T-cell (primary cell): ENCODE measurements around the gene SPATC1L. TPM values are rescaled to one million over a fixed set of nuclear protein-coding genes. Genes with fewer than 3 reads are reported as not detected.
A peak's percentile ranks its signal among the peaks of the same experiment; 100 is the strongest.

ENCODE experiments used
- ATAC-seq, 4 experiments: fragments of 200-7000 bp in 3 of 4; fragments of 150-1000 bp in 1 of 4; cut with Tn5 transposase; replicated peaks in 1 of 4; 1 replicate in 3 of 4; 2 replicates in 1 of 4; pipeline ENCODE4 v1.10.0; 2021; ENCODE audit warnings: moderate library complexity in 3 of 4, mild to moderate bottlenecking in 2 of 4, moderate number of reproducible peaks in 1 of 4
- CTCF ChIA-PET, 2 donors: fragments of 300-600 bp; sonication (Branson Sonifier 250); formaldehyde crosslinking; loops; one replicate each; lab custom pipeline; 2022; ENCODE audit warnings: antibody characterized with exemption in 2 of 2; lab: Charles Lee
- POLR2A ChIA-PET, 2 donors: fragments of 300-600 bp; sonication (Branson Sonifier 250); formaldehyde crosslinking; loops; one replicate each; lab custom pipeline; 2022; ENCODE audit warnings: antibody characterized with exemption in 2 of 2; lab: Charles Lee
- DNase-seq, 35 experiments: peaks; one replicate each; pipeline versions ENCODE4 v3.0.0 to v3.0.0-alpha.2; 2013 to 2023
- H3K27ac ChIP-seq: one replicate; pipeline ENCODE4 v1.5.1; 2013; ENCODE audit warnings: low read length
- H3K27me3 ChIP-seq, 2 experiments: replicated peaks in 1 of 2; 1 replicate in 1 of 2; 2 replicates in 1 of 2; pipeline versions ENCODE4 v1.6.1 to v1.7.0; 2013; ENCODE audit warnings: low read length in 1 of 2, mixed read lengths in 1 of 2; ENCODE audit not compliant: control insufficient read depth in 2 of 2, insufficient read depth in 2 of 2; ENCODE audit errors: extremely low read depth in 1 of 2
- H3K36me3 ChIP-seq, 2 donors: 1 replicate in 1 of 2; 2 replicates in 1 of 2; pipeline versions ENCODE4 v1.6.1 to v1.7.0; 2013; ENCODE audit warnings: low read length in 1 of 2; ENCODE audit not compliant: control insufficient read depth in 2 of 2, insufficient read depth in 1 of 2; ENCODE audit errors: extremely low read depth in 1 of 2
- H3K4me1 ChIP-seq, 2 experiments: 1 replicate in 1 of 2; 2 replicates in 1 of 2; pipeline versions ENCODE4 v1.6.1 to v1.7.0; 2013; ENCODE audit warnings: low read length in 2 of 2, mixed read lengths in 1 of 2; ENCODE audit not compliant: insufficient read depth in 2 of 2, control insufficient read depth in 1 of 2; ENCODE audit errors: extremely low read depth in 1 of 2
- H3K4me3 ChIP-seq, 2 donors: 1 replicate in 1 of 2; 2 replicates in 1 of 2; pipeline versions ENCODE4 v1.5.1 to v1.7.0; 2013; ENCODE audit warnings: mild to moderate bottlenecking in 2 of 2, low read length in 1 of 2, moderate library complexity in 1 of 2; ENCODE audit not compliant: control insufficient read depth in 1 of 2; ENCODE audit errors: extremely low read depth in 1 of 2
- H3K9me3 ChIP-seq: 2 replicates; pipeline ENCODE4 v1.7.0; 2013
- H3K27ac Mint-ChIP-seq, 2 donors: one replicate each; pipeline ENCODE4 v1.8.0; 2020 to 2021; ENCODE audit warnings: mild to moderate bottlenecking in 2 of 2, mixed read lengths in 2 of 2
- H3K27me3 Mint-ChIP-seq, 2 donors: one replicate each; pipeline ENCODE4 v1.8.0; 2021 to 2022; ENCODE audit warnings: mixed read lengths in 2 of 2
- H3K36me3 Mint-ChIP-seq: one replicate; pipeline ENCODE4 v1.8.0; 2021; ENCODE audit warnings: mixed read lengths
- H3K4me1 Mint-ChIP-seq, 3 donors: one replicate each; pipeline ENCODE4 v1.8.0; 2020 to 2022; ENCODE audit warnings: mixed read lengths in 3 of 3, mild to moderate bottlenecking in 1 of 3
- H3K4me3 Mint-ChIP-seq, 3 donors: one replicate each; pipeline ENCODE4 v1.8.0; 2020 to 2022; ENCODE audit warnings: mild to moderate bottlenecking in 3 of 3, mixed read lengths in 3 of 3, moderate library complexity in 3 of 3
- H3K9me3 Mint-ChIP-seq, 3 donors: one replicate each; pipeline ENCODE4 v1.8.0; 2020 to 2022; ENCODE audit warnings: mixed read lengths in 3 of 3
- WGBS: methylation state at CpG from one replicate; pipeline ENCODE4 v1.1.5; 2013; ENCODE audit warnings: missing lambda C conversion rate; ENCODE audit not compliant: insufficient coverage; 5-methylcytosine and 5-hydroxymethylcytosine counted together
- total RNA-seq, 35 experiments: library from RNA in 6 of 35; stranded (reverse) in 6 of 35; fragments of 120-200 nt in 1 of 35; gene quantifications; one replicate each; pipeline versions ENCODE4 v1.2.1 to v1.2.4 and lab custom pipeline; 2013 to 2026

The SPATC1L gene
- total RNA-seq, 5 donors from 2014 or later (not counting 1 experiment from before 2014, with no cell fraction given), result 1.4 to 22.8 (median 12.5) TPM

DNA sequence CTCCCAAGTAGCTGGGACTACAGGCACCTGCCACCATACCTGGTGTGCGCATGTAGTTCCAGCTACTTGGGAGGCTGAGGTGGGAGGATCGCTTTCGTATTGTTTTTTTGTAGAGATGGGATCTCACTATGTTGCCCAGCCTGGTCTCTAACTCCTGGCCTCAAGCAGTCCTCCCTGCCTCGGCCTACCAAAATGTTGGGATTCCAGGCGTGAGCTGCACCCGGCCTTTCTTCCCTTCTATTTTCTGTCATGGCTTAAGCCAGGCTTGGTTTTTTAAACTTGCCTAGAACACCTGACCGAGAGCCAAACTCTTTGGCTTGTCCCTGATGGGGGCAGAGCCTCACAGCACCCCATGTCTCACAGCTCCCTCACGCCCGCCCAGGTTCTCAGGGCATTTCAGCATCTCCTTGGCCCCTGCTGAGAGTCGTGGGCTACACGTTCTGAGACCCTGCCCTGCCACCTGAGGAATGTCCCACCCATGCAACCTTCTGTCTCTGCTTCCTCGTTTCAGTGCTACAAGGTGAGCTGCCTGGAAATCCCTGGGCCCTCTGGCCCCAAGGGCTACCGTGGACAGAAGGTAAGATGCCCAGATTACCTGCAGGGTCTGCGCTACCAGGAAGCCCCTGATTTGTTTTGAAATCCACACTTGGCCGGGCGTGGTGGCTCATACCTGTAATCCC is 70.6 kb downstream of the SPATC1L start:
- Mint-ChIP-seq H3K4me3 (no peak overlapping the region), H3K9me3 (no peaks in the 10 kb centered on the region), H3K27me3 (no peaks in the 10 kb centered on the region), H3K4me1 (no peaks in the 10 kb centered on the region), H3K27ac (no peak overlapping the region), H3K36me3 (peaks cover 4% of the 10 kb centered on the region)
- peak in 1 of 35 experiments; percentile 9 for DNase-seq
- Histone ChIP-seq H3K4me3 (no peak overlapping the region), H3K4me1 (no peaks in the 10 kb centered on the region), H3K36me3 (peaks cover 3 to 5% of the 10 kb centered on the region in 2 donors), H3K9me3 (no peaks in the 10 kb centered on the region), H3K27me3 (peaks cover 0 to 8% of the 10 kb centered on the region in 2 experiments), H3K27ac (no peak overlapping the region)
- no peak for ATAC-seq
- CTCF ChIA-PET, result no interaction called here
- 87% methylated on average over 13 of the region's 16 CpGs for WGBS
- POLR2A ChIA-PET, result no interaction called here

DNA sequence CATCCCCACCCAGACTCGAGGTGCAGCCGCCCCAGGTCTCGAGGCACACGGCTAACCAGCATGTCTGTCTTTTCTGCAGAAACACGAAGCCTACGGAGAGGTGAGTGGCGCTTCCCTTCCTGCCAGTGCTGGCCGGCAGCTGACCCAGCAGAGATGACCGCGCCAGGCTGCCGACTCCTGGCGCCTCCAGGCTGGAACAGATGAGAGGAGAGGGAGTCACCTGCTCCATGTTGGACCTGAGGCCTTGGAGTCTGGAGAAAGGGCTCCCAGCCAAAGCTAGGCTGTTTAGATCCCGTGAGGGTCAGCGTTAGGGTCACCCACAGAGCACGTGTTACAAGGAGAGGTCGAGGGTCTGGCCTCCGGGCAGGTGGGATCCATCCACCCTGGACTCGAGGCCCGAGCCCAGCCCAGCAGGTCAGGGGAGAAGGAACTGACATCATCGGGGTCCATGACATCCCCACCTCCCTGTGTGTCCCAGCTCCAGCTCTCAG is 71.5 kb downstream of the SPATC1L start:
- Mint-ChIP-seq H3K27ac (no peak overlapping the region), H3K4me1 (no peaks in the 10 kb centered on the region), H3K36me3 (peaks cover 10% of the 10 kb centered on the region), H3K9me3 (peaks cover 0 to 9% (median 6%) of the 10 kb centered on the region in 3 donors), H3K27me3 (peaks cover 0 to 2% of the 10 kb centered on the region in 2 donors), H3K4me3 (no peak overlapping the region)
- no peak overlapping the region for H3K27ac ChIP-seq
- no peaks in the 10 kb centered on the region for H3K4me1 ChIP-seq
- H3K27me3 ChIP-seq, result peaks cover 0 to 8% of the 10 kb centered on the region in 2 experiments
- DNase-seq (peak in 2 of 35 experiments; percentile 3 to 22), ATAC-seq (no peak)
- 97% methylated on average over 13 of the region's 20 CpGs for WGBS
- no peaks in the 10 kb centered on the region for H3K9me3 ChIP-seq
- ChIA-PET CTCF (no interaction called here), POLR2A (no interaction called here)
- H3K36me3 ChIP-seq, result peaks cover 3 to 5% of the 10 kb centered on the region in 2 donors
- H3K4me3 ChIP-seq, result no peak overlapping the region

DNA sequence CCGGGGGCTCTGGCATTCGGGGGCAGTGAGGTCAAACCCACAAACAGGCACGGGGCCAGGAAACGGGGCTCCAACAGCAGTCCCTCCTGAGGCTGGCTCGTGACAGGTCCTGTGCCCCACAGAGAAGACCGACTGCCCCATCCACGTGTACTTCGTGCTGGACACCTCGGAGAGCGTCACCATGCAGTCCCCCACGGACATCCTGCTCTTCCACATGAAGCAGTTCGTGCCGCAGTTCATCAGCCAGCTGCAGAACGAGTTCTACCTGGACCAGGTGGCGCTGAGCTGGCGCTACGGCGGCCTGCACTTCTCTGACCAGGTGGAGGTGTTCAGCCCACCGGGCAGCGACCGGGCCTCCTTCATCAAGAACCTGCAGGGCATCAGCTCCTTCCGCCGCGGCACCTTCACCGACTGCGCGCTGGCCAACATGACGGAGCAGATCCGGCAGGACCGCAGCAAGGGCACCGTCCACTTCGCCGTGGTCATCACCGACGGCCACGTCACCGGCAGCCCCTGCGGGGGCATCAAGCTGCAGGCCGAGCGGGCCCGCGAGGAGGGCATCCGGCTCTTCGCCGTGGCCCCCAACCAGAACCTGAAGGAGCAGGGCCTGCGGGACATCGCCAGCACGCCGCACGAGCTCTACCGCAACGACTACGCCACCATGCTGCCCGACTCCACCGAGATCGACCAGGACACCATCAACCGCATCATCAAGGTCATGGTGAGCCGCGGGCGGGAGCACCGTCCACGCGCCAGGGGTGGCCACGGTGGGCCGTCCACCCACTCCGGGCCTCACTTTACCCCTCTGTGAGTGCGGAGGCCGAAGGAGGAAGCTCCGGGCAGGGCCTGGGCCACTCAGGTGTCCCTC is 72.2 kb downstream of the SPATC1L start:
- H3K36me3 Mint-ChIP-seq, result peaks cover 10% of the 10 kb centered on the region
- H3K9me3 ChIP-seq, result no peaks in the 10 kb centered on the region
- no peak for ATAC-seq
- CTCF ChIA-PET, result no interaction called here
- H3K4me1 Mint-ChIP-seq, result no peaks in the 10 kb centered on the region
- H3K27ac ChIP-seq, result no peak overlapping the region
- no peak overlapping the region for H3K4me3 Mint-ChIP-seq
- no peak overlapping the region for H3K27ac Mint-ChIP-seq
- peaks cover 0 to 4% of the 10 kb centered on the region in 2 donors for H3K27me3 Mint-ChIP-seq
- peak in 2 of 35 experiments; percentile 3 to 16 for DNase-seq
- H3K4me3 ChIP-seq, result no peak overlapping the region
- POLR2A ChIA-PET, result no interaction called here
- no peaks in the 10 kb centered on the region for H3K4me1 ChIP-seq
- peaks cover 3 to 5% of the 10 kb centered on the region in 2 donors for H3K36me3 ChIP-seq
- H3K27me3 ChIP-seq, result peaks cover 0 to 8% of the 10 kb centered on the region in 2 experiments
- 94% methylated on average over 68 of the region's 69 CpGs for WGBS
- peaks cover 0 to 15% (median 6%) of the 10 kb centered on the region in 3 donors for H3K9me3 Mint-ChIP-seq

DNA sequence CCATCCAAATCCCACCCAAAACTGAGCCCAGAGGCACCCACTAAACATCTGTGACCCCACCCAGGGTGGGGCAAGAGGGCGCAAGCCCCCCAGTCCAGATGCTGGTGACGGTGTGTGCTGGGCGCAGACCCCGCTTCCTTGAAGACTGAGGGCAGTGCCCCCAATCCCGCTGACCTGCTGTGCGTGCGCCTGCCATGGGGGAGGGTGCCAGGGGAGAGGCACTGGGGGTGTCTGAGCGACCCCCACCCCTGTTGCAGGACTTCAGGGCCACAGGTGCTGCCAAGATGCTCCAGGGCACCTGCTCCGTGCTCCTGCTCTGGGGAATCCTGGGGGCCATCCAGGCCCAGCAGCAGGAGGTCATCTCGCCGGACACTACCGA is 73.1 kb downstream of the SPATC1L start:
- Histone ChIP-seq H3K36me3 (peaks cover 3 to 5% of the 10 kb centered on the region in 2 donors), H3K4me1 (no peaks in the 10 kb centered on the region), H3K9me3 (no peaks in the 10 kb centered on the region), H3K27ac (no peak overlapping the region), H3K4me3 (no peak overlapping the region), H3K27me3 (peaks cover 0 to 8% of the 10 kb centered on the region in 2 experiments)
- Mint-ChIP-seq H3K9me3 (peaks cover 0 to 17% (median 6%) of the 10 kb centered on the region in 3 donors), H3K27ac (no peak overlapping the region), H3K4me3 (no peak overlapping the region), H3K36me3 (peaks cover 10% of the 10 kb centered on the region), H3K4me1 (no peaks in the 10 kb centered on the region), H3K27me3 (peaks cover 0 to 4% of the 10 kb centered on the region in 2 donors)
- CTCF ChIA-PET, result no interaction called here
- ATAC-seq (no peak), DNase-seq (peak in 2 of 35 experiments; percentile 3 to 20)
- 79% methylated on average over 8 of the region's 12 CpGs for whole genome bisulfite sequencing
- POLR2A ChIA-PET, result no interaction called here

Other genes starting within 250 kb of the SPATC1L start
- 10 to 100 TPM in 3 of 5 donors, 1 to 10 TPM in 2; 4.2 to 25.3 (median 14.6) TPM for gene COL6A1, start 202.7 kb downstream of the SPATC1L start, total RNA-seq
- gene COL6A2, start 86.3 kb downstream of the SPATC1L start, total RNA-seq, result 10 to 100 TPM; 33.8 to 85.2 (median 60.7) TPM
- gene FTCD, start 28.9 kb downstream of the SPATC1L start, total RNA-seq, result 1 to 10 TPM in 3 of 5 donors, under 1 TPM in 1, not detected in 1; 0.95 to 6.1 (median 2.5) TPM
- 10 to 100 TPM; 41.3 to 63.0 (median 49.4) TPM for gene LSS, start 44.3 kb upstream of the SPATC1L start, total RNA-seq
- 100 to 1,000 TPM; 126 to 180 (median 166) TPM for gene MCM3AP, start 101.2 kb upstream of the SPATC1L start, total RNA-seq
- 10 to 100 TPM; 10.0 to 21.2 (median 19.3) TPM for gene YBEY, start 101.9 kb upstream of the SPATC1L start, total RNA-seq
- gene C21orf58, start 139.4 kb upstream of the SPATC1L start, total RNA-seq, result 1 to 10 TPM; 3.9 to 9.2 (median 8.3) TPM
- gene PCNT, start 139.7 kb upstream of the SPATC1L start, total RNA-seq, result 10 to 100 TPM; 52.8 to 65.0 (median 58.6) TPM